Peyer's patch (tissue), 4 donors: ENCODE measurements around the gene RIC8B. TPM values are rescaled to one million over a fixed set of nuclear protein-coding genes. Genes with fewer than 3 reads are reported as not detected.

Experiments used
- DNase-seq, 3 donors: peaks; one replicate each; pipeline ENCODE4 v3.0.0-alpha.2; 2017 to 2019
- H3K27ac ChIP-seq, 4 donors: fragments of 200-600 bp; sonication (generic); one replicate each; pipeline ENCODE4 v1.5.1; 2016 to 2019
- H3K27me3 ChIP-seq, 2 donors: fragments of 200-600 bp; sonication (generic); one replicate each; pipeline ENCODE4 v1.5.1; 2019
- H3K36me3 ChIP-seq, 3 donors: fragments of 200-600 bp; sonication (generic); one replicate each; pipeline ENCODE4 v1.5.1; 2016 to 2019
- H3K4me1 ChIP-seq, 4 donors: fragments of 200-600 bp; sonication (generic); one replicate each; pipeline ENCODE4 v1.5.1; 2016 to 2019
- H3K4me3 ChIP-seq, 4 donors: fragments of 200-600 bp; sonication (generic); 1 replicate in 3 of 4; 2 replicates in 1 of 4; pipeline ENCODE4 v1.5.1; 2016 to 2019; ENCODE audit warnings: mild to moderate bottlenecking in 1 of 4
- H3K9me3 ChIP-seq, 4 donors: fragments of 200-600 bp; sonication (generic); one replicate each; pipeline ENCODE4 v1.5.1; 2016 to 2019; ENCODE audit warnings: mild to moderate bottlenecking in 1 of 4
- POLR2A ChIP-seq, 2 donors: fragments of 450-650 bp; IDR thresholded peaks; one replicate each; pipeline ENCODE4 v1.5.1; 2017; ENCODE audit warnings: antibody characterized with exemption in 2 of 2, mild to moderate bottlenecking in 2 of 2, moderate library complexity in 2 of 2
- total RNA-seq, 4 donors: library from RNA; depleted of rRNA; stranded (reverse); fragments of >200 nt; gene quantifications; one replicate each; pipeline ENCODE4 v1.1.0, GENCODE V29; 2016
- TF ChIP-seq, protein P1 (sequence below), 6 experiments: fragments of 450-650 bp in 4 of 6; fragments of 200-600 bp in 2 of 6; sonication (generic) in 1 of 6; IDR thresholded peaks; one replicate each; pipeline ENCODE4 v1.5.1; 2017 to 2019; ENCODE audit warnings: antibody characterized with exemption in 6 of 6, mild to moderate bottlenecking in 3 of 6, moderate library complexity in 1 of 6

RIC8B gene
- total RNA-seq, 4 donors from 2014 or later = 9.5 to 23.1 (median 16.2) TPM

DNA sequence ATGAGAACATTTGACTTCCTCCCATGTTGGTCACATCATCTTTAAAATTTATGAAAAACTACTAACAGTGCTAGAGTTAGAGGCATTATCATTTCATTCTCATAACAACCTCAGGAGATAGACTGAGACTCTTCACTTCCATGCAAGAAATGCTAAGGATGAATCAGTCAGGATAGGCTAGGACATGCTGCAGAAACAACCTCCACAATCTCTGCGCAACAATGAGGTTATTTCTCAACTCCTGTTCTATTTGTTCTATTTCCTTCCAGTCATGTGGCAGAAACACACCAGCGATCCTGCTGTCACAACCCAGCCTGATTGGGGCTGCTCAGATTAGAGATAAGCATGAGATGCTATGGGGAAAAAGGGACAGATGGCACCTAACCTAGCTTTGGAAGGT, 132.2 kb downstream of the RIC8B start:
- Histone ChIP-seq H3K4me3 (no peak overlapping the region), H3K27ac (no peak overlapping the region), H3K27me3 (no peaks in the 10 kb centered on the region), H3K9me3 (no peaks in the 10 kb centered on the region), H3K36me3 (no peaks in the 10 kb centered on the region), H3K4me1 (peaks cover 0 to 7% (median 0%) of the 10 kb centered on the region in 4 donors)
- TF ChIP-seq, protein P1, sequence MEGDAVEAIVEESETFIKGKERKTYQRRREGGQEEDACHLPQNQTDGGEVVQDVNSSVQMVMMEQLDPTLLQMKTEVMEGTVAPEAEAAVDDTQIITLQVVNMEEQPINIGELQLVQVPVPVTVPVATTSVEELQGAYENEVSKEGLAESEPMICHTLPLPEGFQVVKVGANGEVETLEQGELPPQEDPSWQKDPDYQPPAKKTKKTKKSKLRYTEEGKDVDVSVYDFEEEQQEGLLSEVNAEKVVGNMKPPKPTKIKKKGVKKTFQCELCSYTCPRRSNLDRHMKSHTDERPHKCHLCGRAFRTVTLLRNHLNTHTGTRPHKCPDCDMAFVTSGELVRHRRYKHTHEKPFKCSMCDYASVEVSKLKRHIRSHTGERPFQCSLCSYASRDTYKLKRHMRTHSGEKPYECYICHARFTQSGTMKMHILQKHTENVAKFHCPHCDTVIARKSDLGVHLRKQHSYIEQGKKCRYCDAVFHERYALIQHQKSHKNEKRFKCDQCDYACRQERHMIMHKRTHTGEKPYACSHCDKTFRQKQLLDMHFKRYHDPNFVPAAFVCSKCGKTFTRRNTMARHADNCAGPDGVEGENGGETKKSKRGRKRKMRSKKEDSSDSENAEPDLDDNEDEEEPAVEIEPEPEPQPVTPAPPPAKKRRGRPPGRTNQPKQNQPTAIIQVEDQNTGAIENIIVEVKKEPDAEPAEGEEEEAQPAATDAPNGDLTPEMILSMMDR (IDR thresholded peaks at IDR 0.05) = no peak
- no peak for TF ChIP-seq POLR2A (IDR thresholded peaks at IDR 0.05)
- no peak for DNase-seq

DNA sequence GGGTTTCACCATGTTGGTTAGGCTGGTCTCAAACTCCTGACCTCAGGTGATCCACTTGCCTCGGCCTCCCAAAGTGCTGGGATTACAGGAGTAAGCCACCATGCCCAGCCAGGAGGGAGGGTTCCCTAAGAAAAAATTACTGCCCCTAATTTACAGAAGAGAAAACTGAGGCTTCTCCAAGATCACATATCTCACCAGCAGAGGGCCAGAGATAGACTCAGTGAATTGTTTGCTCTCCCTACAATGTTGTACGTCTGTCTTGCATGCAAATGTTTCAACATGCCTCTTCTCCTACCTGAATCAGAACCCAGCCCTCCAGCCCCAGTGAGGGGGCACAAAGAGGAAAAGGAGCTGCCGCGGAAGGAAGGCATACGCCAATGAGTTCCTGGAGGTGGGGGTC, 132.9 kb downstream of the RIC8B start:
- no peaks in the 10 kb centered on the region for H3K9me3 ChIP-seq
- DNase-seq = no peak
- H3K4me3 ChIP-seq = no peak overlapping the region
- H3K27ac ChIP-seq = no peak overlapping the region
- H3K4me1 ChIP-seq = peaks cover 0 to 7% (median 0%) of the 10 kb centered on the region in 4 donors
- no peaks in the 10 kb centered on the region for H3K36me3 ChIP-seq
- no peak for TF ChIP-seq POLR2A (IDR thresholded peaks at IDR 0.05)
- TF ChIP-seq, protein P1 (IDR thresholded peaks at IDR 0.05) = no peak
- H3K27me3 ChIP-seq = no peaks in the 10 kb centered on the region

DNA sequence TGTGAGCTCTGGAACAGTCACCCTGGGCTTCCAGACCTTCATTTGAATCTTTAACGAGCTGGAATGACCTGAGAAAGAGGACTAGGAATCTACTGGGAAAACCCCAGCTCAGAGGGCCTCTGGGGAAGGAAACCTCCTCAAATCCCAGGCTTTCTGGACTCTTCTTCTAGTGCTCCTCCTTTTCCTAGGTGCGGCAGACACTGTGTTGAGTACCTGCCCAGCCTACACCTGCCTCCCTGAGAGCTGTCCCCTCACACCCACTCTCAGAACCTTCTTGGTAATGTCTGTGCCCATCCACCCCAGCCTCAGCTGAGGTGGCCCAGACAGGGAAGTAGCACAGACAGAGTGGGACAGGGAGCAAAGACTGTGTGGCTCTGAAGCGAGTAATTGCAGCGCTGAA, 133.4 kb downstream of the RIC8B start:
- Histone ChIP-seq H3K4me1 (peaks cover 0 to 7% (median 0%) of the 10 kb centered on the region in 4 donors), H3K9me3 (no peaks in the 10 kb centered on the region), H3K27me3 (no peaks in the 10 kb centered on the region), H3K4me3 (no peak overlapping the region), H3K27ac (no peak overlapping the region), H3K36me3 (no peaks in the 10 kb centered on the region)
- no peak for DNase-seq
- TF ChIP-seq, protein P1 (IDR thresholded peaks at IDR 0.05) = no peak
- no peak for TF ChIP-seq POLR2A (IDR thresholded peaks at IDR 0.05)

DNA sequence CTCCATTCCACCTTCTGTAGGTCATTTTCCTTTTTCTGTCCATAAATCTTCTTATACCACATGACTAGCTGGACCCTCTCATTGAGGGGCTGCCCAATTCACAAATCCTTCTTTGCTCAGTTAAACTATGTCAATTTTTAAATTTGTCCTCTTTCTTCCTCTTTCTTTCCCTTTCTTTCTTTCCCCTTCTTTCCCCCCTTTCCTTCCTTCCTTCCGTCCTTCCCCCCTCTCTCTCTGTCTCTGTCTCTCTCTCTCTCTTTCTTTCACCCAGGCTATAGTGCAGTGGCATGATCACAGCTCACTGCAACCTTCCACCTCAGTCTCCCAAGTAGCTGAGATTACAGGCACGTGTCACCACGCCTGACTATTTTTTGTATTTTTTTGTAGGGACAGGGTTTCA, 134.1 kb downstream of the RIC8B start:
- H3K27ac ChIP-seq = no peak overlapping the region
- no peak overlapping the region for H3K4me3 ChIP-seq
- H3K9me3 ChIP-seq = no peaks in the 10 kb centered on the region
- H3K4me1 ChIP-seq = peaks cover 0 to 2% (median 0%) of the 10 kb centered on the region in 4 donors
- no peak for TF ChIP-seq POLR2A (IDR thresholded peaks at IDR 0.05)
- TF ChIP-seq, protein P1 (IDR thresholded peaks at IDR 0.05) = no peak
- DNase-seq = no peak
- no peaks in the 10 kb centered on the region for H3K36me3 ChIP-seq
- no peaks in the 10 kb centered on the region for H3K27me3 ChIP-seq

DNA sequence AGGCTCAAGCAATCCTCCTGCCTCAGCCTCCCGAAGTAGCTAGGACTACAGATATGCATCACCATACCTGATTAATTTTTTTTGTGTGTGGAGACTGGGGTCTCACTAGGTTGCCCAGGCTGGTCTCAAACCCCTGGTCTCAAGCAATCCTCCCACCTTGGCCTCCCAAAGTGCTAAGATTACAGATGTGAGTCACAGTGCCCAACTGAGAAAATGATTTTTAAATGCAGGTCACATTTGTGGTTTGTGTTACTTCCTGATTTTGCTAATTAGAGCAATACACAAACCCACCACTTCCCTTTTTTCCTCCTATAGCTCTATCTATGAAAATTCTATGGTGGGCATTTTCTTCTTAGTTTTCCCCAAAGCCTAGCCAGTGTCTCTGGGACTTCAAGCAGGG, 135.7 kb downstream of the RIC8B start:
- no peaks in the 10 kb centered on the region for H3K36me3 ChIP-seq
- no peak overlapping the region for H3K27ac ChIP-seq
- H3K4me1 ChIP-seq = no peaks in the 10 kb centered on the region
- no peak overlapping the region for H3K4me3 ChIP-seq
- no peak for DNase-seq
- TF ChIP-seq, protein P1 (IDR thresholded peaks at IDR 0.05) = no peak
- TF ChIP-seq POLR2A (IDR thresholded peaks at IDR 0.05) = no peak
- no peaks in the 10 kb centered on the region for H3K9me3 ChIP-seq
- H3K27me3 ChIP-seq = no peaks in the 10 kb centered on the region

DNA sequence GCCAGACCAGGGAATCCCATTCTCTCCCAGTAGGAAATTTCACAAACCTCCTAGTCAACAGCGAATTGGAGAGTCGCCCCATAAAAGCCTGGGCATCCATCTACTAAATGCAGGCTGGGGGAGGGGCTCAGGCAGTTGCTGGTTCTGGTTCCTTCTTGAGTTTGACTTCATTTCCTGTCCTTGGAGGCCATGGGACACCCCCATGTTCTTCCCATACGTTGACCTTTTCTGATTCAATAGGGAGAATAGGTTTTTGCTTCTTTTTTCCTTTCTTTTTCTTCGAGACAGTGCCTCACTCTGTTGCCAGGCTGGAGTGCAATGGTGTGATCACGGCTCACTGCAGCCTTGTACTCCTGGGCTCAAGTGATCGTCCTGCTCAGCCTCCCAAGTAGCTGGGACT, 137.1 kb downstream of the RIC8B start:
- H3K4me1 ChIP-seq = no peaks in the 10 kb centered on the region
- no peak for DNase-seq
- H3K36me3 ChIP-seq = no peaks in the 10 kb centered on the region
- no peaks in the 10 kb centered on the region for H3K9me3 ChIP-seq
- TF ChIP-seq, protein P1 (IDR thresholded peaks at IDR 0.05) = no peak
- TF ChIP-seq POLR2A (IDR thresholded peaks at IDR 0.05) = no peak
- H3K27ac ChIP-seq = no peak overlapping the region
- H3K4me3 ChIP-seq = no peak overlapping the region
- no peaks in the 10 kb centered on the region for H3K27me3 ChIP-seq
